ENCODE measurements around the gene ANKRD23.
A peak's percentile ranks its signal among the peaks of the same experiment; 100 is the strongest.
"Not testable (repeated sequence)": the region's sequence is repeated elsewhere in the genome, so short reads cannot be mapped to it uniquely, and the experiment has no call there.

Gene ANKRD23

GRCh38 chr2:96843538-96844268 lies at the start of gene ANKRD23:
Gene ANKRD23 (minus strand): TSS chr2:96844021. CDS start chr2:96843992, 29 bp downstream.
- DNase-seq (ENCODE audit: low spot score): no peak

- DNase-seq (ENCODE audit: low spot score): no peak
Measured at GRCh38 chr2:96891591-96892333, 47.9 kb upstream of the ANKRD23 start.

DNA sequence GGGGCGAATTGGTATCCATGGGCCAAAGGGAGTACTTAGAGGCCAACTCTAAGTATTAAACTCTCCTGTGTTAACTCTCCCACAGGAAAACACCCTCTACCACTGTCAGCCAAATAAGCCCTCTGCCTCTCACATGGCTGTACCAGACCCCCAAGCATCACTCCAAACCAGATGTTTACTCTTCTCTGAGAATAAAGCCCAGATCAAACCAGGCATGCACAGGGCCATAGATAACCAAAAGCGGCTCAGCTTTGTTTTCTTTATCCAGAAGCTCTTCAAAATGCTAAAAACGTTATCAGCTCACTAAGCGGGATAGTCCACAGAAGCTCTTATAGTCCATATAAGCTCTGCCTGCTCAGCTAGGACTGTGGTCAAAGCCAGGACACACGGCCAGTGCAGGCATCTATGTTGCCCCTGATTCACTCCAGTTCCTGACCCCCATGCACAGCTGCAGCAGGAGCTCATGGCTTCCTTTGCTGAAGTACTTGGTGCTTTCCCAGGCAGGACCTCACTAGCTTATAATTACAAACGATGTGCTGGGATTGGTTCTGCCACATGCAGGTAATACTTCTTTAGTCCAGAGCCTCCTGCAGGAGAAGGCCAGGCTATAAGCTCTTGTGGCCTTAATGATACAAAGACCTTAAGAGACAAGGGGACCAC lies 47.0 kb upstream of the ANKRD23 start:
- no peak for DNase-seq (ENCODE audit: low spot score)

GRCh38 chr2:96890252-96890651 lies 46.4 kb upstream of the ANKRD23 start:
- no peak for DNase-seq (ENCODE audit: low spot score)

- not testable (repeated sequence) for DNase-seq (ENCODE audit: low spot score)
Measured at GRCh38 chr2:96889502-96889901, 45.7 kb upstream of the ANKRD23 start.

DNA sequence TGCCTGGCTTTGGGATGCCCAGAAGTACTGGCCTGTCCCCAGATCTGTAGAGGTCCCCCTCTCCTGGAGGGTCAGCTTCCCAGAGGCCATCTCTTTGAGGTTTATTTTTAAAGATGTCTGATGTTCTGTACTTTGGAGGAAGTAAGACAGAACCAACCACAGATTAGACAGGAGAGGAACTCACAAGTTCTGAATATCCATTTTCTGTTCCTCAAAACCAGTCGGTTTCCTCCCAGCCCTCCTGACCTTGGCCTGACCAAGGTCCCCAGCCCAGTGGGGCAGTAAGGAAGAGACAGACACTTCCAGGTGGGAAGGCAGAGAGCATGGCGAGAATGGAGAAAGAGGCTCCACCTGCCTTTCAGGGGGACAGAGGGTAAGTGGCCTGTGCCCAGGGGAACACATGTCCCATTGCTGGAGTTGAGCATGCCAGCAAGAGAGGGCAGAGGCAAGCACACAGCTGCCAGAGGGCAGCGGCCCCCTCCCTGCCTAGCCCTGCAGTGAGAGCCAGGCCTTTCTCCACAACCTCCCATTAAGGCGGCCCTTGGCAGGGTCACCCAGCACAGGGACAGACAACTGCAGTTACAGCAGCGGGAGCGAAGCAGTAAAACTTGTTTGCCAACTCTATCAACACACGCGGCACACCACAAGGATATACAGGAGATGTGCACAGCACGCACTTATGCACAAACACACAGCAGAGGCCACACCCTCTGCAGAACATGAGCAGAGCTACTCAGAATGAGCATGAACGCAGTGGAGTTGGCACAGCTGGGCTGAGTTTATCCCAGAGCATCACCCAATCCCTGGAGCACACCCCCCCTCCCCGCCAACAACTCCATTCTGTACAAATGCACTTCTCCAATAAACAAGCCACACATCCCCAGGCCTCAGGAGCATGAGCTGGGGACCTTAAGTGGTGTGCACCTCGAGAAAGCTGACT lies 44.5 kb upstream of the ANKRD23 start:
- DNase-seq (ENCODE audit: low spot score): peak; percentile 89

GRCh38 chr2:96887493-96888012 lies 43.7 kb upstream of the ANKRD23 start:
- no peak for DNase-seq (ENCODE audit: low spot score)

DNA sequence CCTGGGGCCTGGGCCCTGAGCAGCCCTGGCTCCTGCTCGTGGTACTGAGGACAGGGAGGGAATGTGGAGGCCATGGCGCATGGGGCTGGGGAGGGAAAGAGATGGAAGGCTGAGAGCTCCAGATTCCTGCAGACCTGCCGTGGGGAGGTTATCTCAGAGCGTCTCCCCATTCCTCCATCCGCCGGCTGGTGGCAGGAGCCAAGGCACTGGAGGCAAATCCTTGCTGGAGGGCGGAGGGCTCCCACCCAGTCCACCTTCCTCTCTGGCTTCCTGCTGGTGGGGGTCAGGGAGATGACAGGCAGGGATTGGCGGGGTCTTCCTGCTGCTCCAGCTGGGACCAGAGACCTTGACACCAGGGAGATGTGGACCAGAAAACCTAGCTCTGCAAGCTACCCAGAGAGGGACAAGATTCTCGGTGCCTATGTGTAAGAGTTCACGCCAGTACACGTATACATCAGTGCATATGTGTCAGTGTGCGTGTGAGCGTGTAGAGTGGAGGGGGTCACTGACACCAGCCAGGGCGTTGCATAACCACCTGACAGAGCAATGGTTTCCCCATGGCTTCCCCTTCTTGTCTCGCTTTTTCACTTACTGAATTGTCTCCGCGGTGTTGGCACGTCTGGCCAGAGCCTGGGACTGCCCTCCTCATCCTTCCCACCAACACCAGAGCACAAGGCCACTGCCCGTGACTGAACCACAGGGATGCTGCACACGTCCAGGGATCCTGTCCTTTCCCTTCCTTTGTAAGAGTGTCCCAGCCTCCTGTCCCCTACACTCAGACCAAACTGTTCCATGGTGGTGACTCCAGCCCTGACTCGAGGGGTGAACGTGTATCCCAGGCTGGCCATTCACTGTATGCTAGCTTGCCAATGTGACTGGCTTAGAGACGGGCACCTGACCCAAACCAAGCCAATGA lies 41.9 kb upstream of the ANKRD23 start:
- no peak for DNase-seq (ENCODE audit: low spot score)

DNA sequence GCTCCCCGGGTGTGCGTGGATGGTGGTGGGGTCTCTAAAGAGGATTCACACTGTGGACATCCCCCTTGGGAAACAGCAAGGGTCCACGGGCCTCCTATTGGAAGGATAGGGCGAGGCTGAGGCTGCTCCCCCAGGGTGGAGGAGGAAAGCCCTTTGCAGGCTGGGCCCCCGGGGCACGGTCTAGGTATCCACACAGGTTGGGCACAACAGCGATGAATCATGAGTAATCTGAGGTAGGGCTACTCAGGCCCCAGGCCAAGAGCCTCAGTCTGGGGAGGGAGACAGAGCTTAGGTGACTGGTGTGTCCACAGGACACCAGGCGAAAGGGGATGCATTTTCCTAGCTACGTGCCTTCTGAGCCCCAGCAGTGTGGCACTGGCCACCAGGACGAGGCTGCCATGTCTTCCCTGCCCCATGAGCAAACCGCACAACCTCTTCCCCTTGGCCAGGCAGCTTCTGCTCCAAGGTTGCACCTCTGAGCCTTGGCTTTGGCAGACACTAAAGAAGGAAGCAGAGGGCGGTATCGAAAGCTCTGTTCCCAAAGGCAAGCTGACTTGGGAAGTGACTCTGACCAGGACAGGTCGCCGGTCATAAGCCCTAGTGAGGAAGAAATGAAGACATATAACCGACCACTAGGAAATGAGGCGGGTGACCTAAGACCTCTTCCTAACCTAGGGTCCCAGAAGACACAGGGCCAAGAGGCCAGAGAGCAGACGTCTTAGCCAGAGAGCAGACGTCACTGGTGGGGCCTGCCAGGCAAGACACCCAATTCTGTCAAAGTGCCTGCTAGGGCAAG lies 40.7 kb upstream of the ANKRD23 start:
- no peak for DNase-seq (ENCODE audit: low spot score)

DNA sequence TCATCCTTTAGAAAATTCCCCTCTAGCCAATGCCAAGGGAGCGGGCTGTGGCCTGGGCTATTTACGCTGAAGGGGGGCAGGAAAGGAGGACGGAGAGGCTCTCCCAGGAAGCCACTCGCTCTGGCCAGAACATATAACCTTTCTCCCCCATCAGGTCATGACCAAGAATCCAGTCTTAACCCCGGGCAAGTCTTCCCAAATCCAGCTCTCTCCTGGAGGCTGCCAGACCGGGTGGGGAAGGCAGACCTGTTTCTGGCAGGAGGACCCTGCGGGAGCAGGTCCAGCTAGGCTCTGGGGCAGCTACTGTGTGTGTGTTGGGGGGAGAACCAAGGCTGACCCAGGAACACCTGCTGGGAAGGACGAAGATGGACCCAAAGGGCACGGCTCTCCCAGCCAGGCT lies 39.5 kb upstream of the ANKRD23 start:
- DNase-seq (ENCODE audit: low spot score): no peak

- no peak for DNase-seq (ENCODE audit: low spot score)
Measured at GRCh38 chr2:96882906-96883305, 39.1 kb upstream of the ANKRD23 start.

GRCh38 chr2:96882230-96882629 lies 38.4 kb upstream of the ANKRD23 start:
- DNase-seq (ENCODE audit: low spot score): no peak

- DNase-seq (ENCODE audit: low spot score): no peak
Measured at GRCh38 chr2:96881349-96882195, 37.8 kb upstream of the ANKRD23 start.

GRCh38 chr2:96880891-96881273 lies 37.1 kb upstream of the ANKRD23 start:
- DNase-seq (ENCODE audit: low spot score): no peak

- DNase-seq (ENCODE audit: low spot score): no peak
Measured at GRCh38 chr2:96879545-96880040, 35.8 kb upstream of the ANKRD23 start.

- no peak for DNase-seq (ENCODE audit: low spot score)
Measured at GRCh38 chr2:96878796-96879544, 35.1 kb upstream of the ANKRD23 start.

GRCh38 chr2:96878171-96878570 lies 34.4 kb upstream of the ANKRD23 start:
- DNase-seq (ENCODE audit: low spot score): no peak

DNA sequence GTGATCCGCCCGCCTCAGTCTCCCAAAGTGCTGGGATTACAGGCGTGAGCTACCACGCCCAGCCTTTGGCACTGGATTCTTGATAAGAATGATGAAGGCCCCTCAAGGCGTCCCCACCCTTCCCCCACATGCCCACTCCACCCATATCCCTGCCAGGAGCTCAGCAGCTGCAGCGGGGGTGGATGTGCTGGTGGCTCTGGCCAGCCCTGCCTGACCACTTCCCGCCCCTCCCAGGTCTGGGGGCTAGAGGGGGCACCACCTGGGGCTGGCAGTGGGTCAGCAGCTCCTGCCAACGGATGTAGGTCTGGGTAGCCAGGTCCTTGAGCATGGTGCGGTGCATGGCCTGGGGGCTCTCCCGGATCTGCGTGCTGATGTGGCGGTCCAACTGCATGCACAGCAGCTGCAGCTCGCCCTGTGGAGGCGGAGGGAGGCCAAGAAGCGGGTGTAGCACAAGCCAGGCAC lies 33.8 kb upstream of the ANKRD23 start:
- no peak for DNase-seq (ENCODE audit: low spot score)

Data from globus pallidus (tissue), 1 donor.